AG10803 (cell line): ENCODE results near the gene SUN2.

Source experiments
- DNase-seq: peaks from one replicate; pipeline ENCODE4 v3.0.0; 2010; ENCODE audit warnings: low read depth
- H3K4me3 ChIP-seq: 2 replicates; pipeline ENCODE4 v1.5.1; 2011; ENCODE audit warnings: mild to moderate bottlenecking, low read length, control low read depth
- CTCF ChIP-seq: conservative IDR thresholded peaks from 2 replicates; pipeline ENCODE4 v1.5.1; 2011; ENCODE audit warnings: mild to moderate bottlenecking, low read length, control low read depth, inconsistent platforms

SUN2 gene

GRCh38 chr22:38715852-38716251 is 39.9 kb downstream of the SUN2 start:
- DNase-seq = no peak
- no peak overlapping the region for H3K4me3 ChIP-seq
- no peak for TF ChIP-seq CTCF

GRCh38 chr22:38715176-38715764 is 40.5 kb downstream of the SUN2 start:
- TF ChIP-seq CTCF = no peak
- no peak for DNase-seq
- no peak overlapping the region for H3K4me3 ChIP-seq

- H3K4me3 ChIP-seq = no peak overlapping the region
- TF ChIP-seq CTCF = no peak
- DNase-seq = no peak
Observed at GRCh38 chr22:38713921-38714320, 41.9 kb downstream of the SUN2 start.

- no peak for TF ChIP-seq CTCF
- no peak overlapping the region for H3K4me3 ChIP-seq
- DNase-seq = no peak
Observed at GRCh38 chr22:38712486-38713207, 43.2 kb downstream of the SUN2 start.

- no peak for TF ChIP-seq CTCF
- no peak overlapping the region for H3K4me3 ChIP-seq
- no peak for DNase-seq
Observed at GRCh38 chr22:38710866-38711265, 44.9 kb downstream of the SUN2 start.

- H3K4me3 ChIP-seq = no peak overlapping the region
- no peak for DNase-seq
- no peak for TF ChIP-seq CTCF
Observed at GRCh38 chr22:38710351-38710750, 45.4 kb downstream of the SUN2 start.

GRCh38 chr22:38709306-38709705 is 46.5 kb downstream of the SUN2 start:
- no peak overlapping the region for H3K4me3 ChIP-seq
- no peak for DNase-seq
- no peak for TF ChIP-seq CTCF
